ENCODE results near the gene NRP1. TPM values are rescaled to one million over a fixed set of nuclear protein-coding genes. Genes with fewer than 3 reads are reported as not detected.
A peak's percentile ranks its signal among the peaks of the same experiment; 100 is the strongest.
"Not testable (repeated sequence)": the region's sequence is repeated elsewhere in the genome, so short reads cannot be mapped to it uniquely, and the experiment has no call there.

Gene NRP1
- total RNA-seq (100 to 1,000 TPM in 1 of 2 donors, 10 to 100 TPM in 1; 79.8 to 140 TPM), polyA plus RNA-seq (ENCODE audit: insufficient read length in 6 of 6) (100 to 1,000 TPM; 148 to 203 (median 170) TPM)
- long read RNA-seq, donor 1, full-length matches to known transcripts = 7 of 126 reads
- long read RNA-seq, donor 1, partial matches to known transcripts = 119 of 126 reads
- long read RNA-seq, donor 1, other reads (novel, unspliced or antisense) = 0 of 126 reads
- long read RNA-seq, donor 2, full-length matches to known transcripts = 15 of 112 reads
- long read RNA-seq, donor 2, partial matches to known transcripts = 97 of 112 reads
- long read RNA-seq, donor 2, other reads (novel, unspliced or antisense) = 0 of 112 reads
- long read RNA-seq, donor 3, full-length matches to known transcripts = 5 of 24 reads
- long read RNA-seq, donor 3, partial matches to known transcripts = 14 of 24 reads
- long read RNA-seq, donor 3, other reads (novel, unspliced or antisense) = 5 of 24 reads
- long read RNA-seq, donor 4, partial matches to known transcripts = 5 of 12 reads
- long read RNA-seq, donor 4, other reads (novel, unspliced or antisense) = 3 of 12 reads
- long read RNA-seq, donor 5, full-length matches to known transcripts = 5 of 79 reads
- long read RNA-seq, donor 5, partial matches to known transcripts = 74 of 79 reads
- long read RNA-seq, donor 5, other reads (novel, unspliced or antisense) = 0 of 79 reads
- long read RNA-seq, donor 6, full-length matches to known transcripts = 3 of 15 reads
- long read RNA-seq, donor 6, partial matches to known transcripts = 12 of 15 reads
- long read RNA-seq, donor 6, other reads (novel, unspliced or antisense) = 0 of 15 reads
- long read RNA-seq, donor 7, full-length matches to known transcripts = 16 of 47 reads
- long read RNA-seq, donor 7, partial matches to known transcripts = 31 of 47 reads
- long read RNA-seq, donor 7, other reads (novel, unspliced or antisense) = 0 of 47 reads
- long read RNA-seq, donor 8, full-length matches to known transcripts = 12 of 98 reads
- long read RNA-seq, donor 8, partial matches to known transcripts = 86 of 98 reads
- long read RNA-seq, donor 8, other reads (novel, unspliced or antisense) = 0 of 98 reads
- long read RNA-seq, donor 9 = 0 reads
- long read RNA-seq, donor 10, transcript NRP1-204 (12 exons, 2,213 nt) = major isoform, 7 of 17 reads
- long read RNA-seq, donor 10, partial matches to known transcripts = 6 of 17 reads
- long read RNA-seq, donor 10, other reads (novel, unspliced or antisense) = 4 of 17 reads
- long read RNA-seq, donor 11, full-length matches to known transcripts = 1 of 37 reads
- long read RNA-seq, donor 11, partial matches to known transcripts = 36 of 37 reads
- long read RNA-seq, donor 11, other reads (novel, unspliced or antisense) = 0 of 37 reads
- long read RNA-seq, donor 12, full-length matches to known transcripts = 9 of 58 reads
- long read RNA-seq, donor 12, partial matches to known transcripts = 49 of 58 reads
- long read RNA-seq, donor 12, other reads (novel, unspliced or antisense) = 0 of 58 reads

DNA sequence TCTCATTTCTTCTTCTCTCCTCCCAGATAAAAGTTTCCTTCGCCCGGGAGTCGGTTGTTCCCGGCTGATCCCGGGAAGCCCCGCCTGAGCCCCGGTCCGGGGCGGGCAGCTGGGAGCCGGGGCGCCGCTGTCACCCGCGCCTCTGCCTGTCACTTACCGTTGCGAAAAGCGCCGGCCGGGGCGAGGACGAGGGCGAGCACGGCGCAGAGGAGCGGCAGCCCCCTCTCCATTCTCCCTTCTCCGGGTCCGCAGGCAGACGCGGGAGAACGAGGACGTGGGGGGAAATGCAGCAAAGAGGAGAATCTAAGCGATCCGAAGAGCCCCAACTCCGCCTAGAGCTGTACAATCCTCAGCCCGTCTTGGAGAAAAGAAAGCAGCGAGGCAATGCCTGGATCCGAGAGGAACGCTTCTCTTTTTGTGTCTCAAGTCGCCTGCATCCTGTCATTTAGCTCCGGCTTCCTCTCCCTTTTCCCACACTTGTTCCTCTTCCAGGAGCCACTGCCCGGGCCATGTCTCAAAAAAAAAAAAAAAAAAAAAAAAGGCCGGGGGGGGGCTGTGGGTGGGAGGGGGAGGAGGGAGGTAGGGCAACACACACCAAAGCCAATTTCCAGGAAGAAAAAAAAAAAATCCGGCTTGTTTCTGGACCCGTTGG lies at the start of gene NRP1:
NRP1 (minus strand) TSS at position 515 of the 652 bp plus-strand sequence; CDS start at position 230, 285 bp downstream.
- TF ChIP-seq, protein P1, sequence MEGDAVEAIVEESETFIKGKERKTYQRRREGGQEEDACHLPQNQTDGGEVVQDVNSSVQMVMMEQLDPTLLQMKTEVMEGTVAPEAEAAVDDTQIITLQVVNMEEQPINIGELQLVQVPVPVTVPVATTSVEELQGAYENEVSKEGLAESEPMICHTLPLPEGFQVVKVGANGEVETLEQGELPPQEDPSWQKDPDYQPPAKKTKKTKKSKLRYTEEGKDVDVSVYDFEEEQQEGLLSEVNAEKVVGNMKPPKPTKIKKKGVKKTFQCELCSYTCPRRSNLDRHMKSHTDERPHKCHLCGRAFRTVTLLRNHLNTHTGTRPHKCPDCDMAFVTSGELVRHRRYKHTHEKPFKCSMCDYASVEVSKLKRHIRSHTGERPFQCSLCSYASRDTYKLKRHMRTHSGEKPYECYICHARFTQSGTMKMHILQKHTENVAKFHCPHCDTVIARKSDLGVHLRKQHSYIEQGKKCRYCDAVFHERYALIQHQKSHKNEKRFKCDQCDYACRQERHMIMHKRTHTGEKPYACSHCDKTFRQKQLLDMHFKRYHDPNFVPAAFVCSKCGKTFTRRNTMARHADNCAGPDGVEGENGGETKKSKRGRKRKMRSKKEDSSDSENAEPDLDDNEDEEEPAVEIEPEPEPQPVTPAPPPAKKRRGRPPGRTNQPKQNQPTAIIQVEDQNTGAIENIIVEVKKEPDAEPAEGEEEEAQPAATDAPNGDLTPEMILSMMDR (IDR thresholded peaks at IDR 0.05) = no peak
- no peaks in the 10 kb centered on the region for H3K9me3 ChIP-seq
- peaks cover 0 to 68% of the 10 kb centered on the region in 2 donors for H3K27me3 ChIP-seq
- H3K4me3 ChIP-seq = peak within 1 kb of the TSS; percentile 65 to 76
- peak within 1 kb of the TSS; percentile 93 for H3K27ac ChIP-seq
- H3K36me3 ChIP-seq = peaks cover 0 to 9% of the 10 kb centered on the region in 2 donors
- ATAC-seq = peak; percentile 27
- DNase-seq = peak in 3 of 4 donors; percentile 38 to 80 (median 60)
- intact Hi-C loops (cut with DNase I) = loop anchor here in 1 of 2 donors (10.0 kb wide), 1 partner anchor 1301 kb away; no protein-coding TSS in a partner anchor
- H3K4me1 ChIP-seq = peaks cover 0 to 48% of the 10 kb centered on the region in 2 donors

DNA sequence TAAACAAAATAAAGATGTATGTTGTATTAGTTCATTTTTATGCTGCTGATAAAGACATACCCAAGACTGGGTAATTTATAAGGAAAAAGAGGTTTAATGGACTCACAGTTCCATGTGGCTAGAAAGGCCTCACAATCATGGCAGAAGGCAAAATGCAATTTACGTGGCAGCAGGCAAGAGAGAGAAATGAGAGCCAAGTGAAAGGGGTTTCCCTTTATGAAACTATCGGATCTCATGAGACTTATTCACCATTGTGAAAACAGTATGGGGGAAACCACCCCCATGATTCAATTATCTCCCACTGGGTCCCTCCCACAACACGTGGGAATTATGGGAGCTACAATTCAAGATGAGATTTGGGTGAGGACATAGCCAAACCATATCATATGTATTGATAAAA lies 49.7 kb upstream of the NRP1 start:
- intact Hi-C loops (cut with DNase I); DNase-seq; H3K4me3 ChIP-seq; H3K27ac ChIP-seq; H3K9me3 ChIP-seq; H3K36me3 ChIP-seq; H3K4me1 ChIP-seq; ATAC-seq; H3K27me3 ChIP-seq: not testable (repeated sequence)

DNA sequence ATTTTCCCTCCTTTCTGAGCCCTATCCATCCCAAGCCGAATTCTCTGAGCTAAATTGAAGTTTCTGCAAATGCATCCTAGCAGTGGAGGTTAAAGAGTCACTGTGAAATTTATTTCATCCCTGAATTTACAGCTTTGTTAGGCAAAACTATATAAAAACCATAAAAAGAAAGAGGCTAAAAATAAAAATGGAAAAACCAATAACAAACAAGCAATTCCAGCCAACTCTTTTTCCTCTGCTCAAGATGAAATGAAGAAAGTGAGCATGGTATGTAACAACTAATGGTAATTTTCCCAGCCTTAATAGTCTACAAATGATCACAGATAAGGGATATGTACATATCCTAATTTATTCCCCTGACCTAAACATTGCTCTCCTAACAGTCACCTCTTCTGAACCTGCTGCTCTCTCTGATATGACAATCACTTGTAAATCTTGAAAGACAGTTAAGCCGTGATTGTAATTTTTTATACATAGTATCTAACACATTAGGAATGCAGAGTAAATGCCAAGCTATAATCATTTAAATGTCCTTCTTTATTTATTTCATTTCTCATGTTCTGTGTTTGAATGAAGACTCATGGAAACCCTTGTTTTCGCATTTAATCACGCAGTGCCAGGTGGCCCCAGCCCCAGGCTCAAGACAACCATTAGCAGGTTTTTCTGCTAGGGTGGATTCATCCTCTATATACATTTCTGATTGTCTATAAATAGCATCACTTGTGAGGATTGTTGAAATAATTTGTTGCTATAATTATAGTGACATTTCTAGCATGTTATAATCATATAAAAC lies 48.6 kb upstream of the NRP1 start:
- Histone ChIP-seq H3K9me3 (no peaks in the 10 kb centered on the region), H3K4me3 (no peak overlapping the region), H3K36me3 (no peaks in the 10 kb centered on the region), H3K27me3 (no peaks in the 10 kb centered on the region), H3K4me1 (no peaks in the 10 kb centered on the region), H3K27ac (no peak overlapping the region)
- ATAC-seq (no peak), DNase-seq (no peak)
- intact Hi-C loops (cut with DNase I) = no loop called here
- TF ChIP-seq, protein P1 (IDR thresholded peaks at IDR 0.05) = no peak

DNA sequence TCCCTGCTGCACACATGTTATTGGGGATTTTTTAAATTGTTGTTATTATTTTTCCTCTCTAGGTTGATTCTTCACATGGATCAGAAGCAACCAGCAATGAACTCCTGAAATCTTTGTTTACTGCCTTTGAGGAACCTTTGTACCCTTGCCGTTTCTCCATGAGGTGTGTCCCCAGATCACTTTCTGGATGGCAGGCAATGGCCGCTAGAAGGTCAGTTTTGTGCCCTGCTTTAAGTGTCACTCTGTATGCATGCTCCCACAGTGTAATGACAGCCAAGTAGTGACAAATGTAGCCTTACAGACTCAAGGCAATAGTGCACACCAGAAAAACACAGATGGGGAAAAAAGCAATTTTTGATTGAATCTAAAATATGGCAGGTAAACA lies 47.7 kb upstream of the NRP1 start:
- Histone ChIP-seq H3K36me3 (no peaks in the 10 kb centered on the region), H3K4me3 (no peak overlapping the region), H3K27me3 (no peaks in the 10 kb centered on the region), H3K4me1 (no peaks in the 10 kb centered on the region), H3K27ac (no peak overlapping the region), H3K9me3 (no peaks in the 10 kb centered on the region)
- TF ChIP-seq, protein P1 (IDR thresholded peaks at IDR 0.05) = no peak
- no peak for ATAC-seq
- intact Hi-C loops (cut with DNase I) = no loop called here
- DNase-seq = no peak
